HG02759 (cell line): ENCODE results near the gene BNC2.

ENCODE experiments used
- ATAC-seq: cut with Tn5 transposase; IDR thresholded peaks from one replicate; pipeline ENCODE4 v1.9.1; 2021; ENCODE audit warnings: mild to moderate bottlenecking, moderate library complexity; ENCODE audit not compliant: unreplicated experiment

Gene BNC2

GRCh38 chr9:16611001-16611400 lies 259.5 kb downstream of the BNC2 start:
- ATAC-seq: no peak

- no peak for ATAC-seq
These were observed 259.9 kb downstream of the BNC2 start for GRCh38 chr9:16610538-16610937.

GRCh38 chr9:16608906-16609305 lies 261.6 kb downstream of the BNC2 start:
- no peak for ATAC-seq

GRCh38 chr9:16602494-16602893 lies 268.0 kb downstream of the BNC2 start:
- no peak for ATAC-seq

GRCh38 chr9:16601991-16602390 lies 268.5 kb downstream of the BNC2 start:
- ATAC-seq: no peak

- ATAC-seq: no peak
These were observed 272.2 kb downstream of the BNC2 start for GRCh38 chr9:16598316-16598715.

- ATAC-seq: no peak
These were observed 273.3 kb downstream of the BNC2 start for GRCh38 chr9:16597136-16597535.

GRCh38 chr9:16595227-16595626 lies 275.2 kb downstream of the BNC2 start:
- ATAC-seq: no peak

- no peak for ATAC-seq
These were observed 275.7 kb downstream of the BNC2 start for GRCh38 chr9:16594787-16595186.

- ATAC-seq: no peak
These were observed 276.7 kb downstream of the BNC2 start for GRCh38 chr9:16593746-16594145.

GRCh38 chr9:16591092-16591491 lies 279.4 kb downstream of the BNC2 start:
- ATAC-seq: no peak

GRCh38 chr9:16585591-16585990 lies 284.9 kb downstream of the BNC2 start:
- no peak for ATAC-seq

GRCh38 chr9:16579872-16580432 lies 290.5 kb downstream of the BNC2 start:
- ATAC-seq: no peak

- no peak for ATAC-seq
These were observed 294.6 kb downstream of the BNC2 start for GRCh38 chr9:16575986-16576245.

- no peak for ATAC-seq
These were observed 295.1 kb downstream of the BNC2 start for GRCh38 chr9:16575142-16575985.

GRCh38 chr9:16572005-16572734 lies 298.3 kb downstream of the BNC2 start:
- ATAC-seq: no peak

GRCh38 chr9:16571127-16571802 lies 299.2 kb downstream of the BNC2 start:
- no peak for ATAC-seq

GRCh38 chr9:16563446-16563845 lies 307.0 kb downstream of the BNC2 start:
- no peak for ATAC-seq

- no peak for ATAC-seq
These were observed 309.3 kb downstream of the BNC2 start for GRCh38 chr9:16561121-16561520.

GRCh38 chr9:16559418-16560188 lies 310.9 kb downstream of the BNC2 start:
- no peak for ATAC-seq

GRCh38 chr9:16555802-16556201 lies 314.7 kb downstream of the BNC2 start:
- ATAC-seq: no peak
